Vagina (tissue), 2 donors: ENCODE results near the gene ST6GALNAC5. TPM values are rescaled to one million over a fixed set of nuclear protein-coding genes. Genes with fewer than 3 reads are reported as not detected.

ENCODE experiments used
- DNase-seq, 2 donors: peaks; one replicate each; pipeline ENCODE4 v3.0.0-alpha.2; 2017; ENCODE audit errors: extremely low spot score in 2 of 2
- H3K27ac ChIP-seq: fragments of 200-600 bp; sonication (generic); one replicate; pipeline ENCODE4 v1.5.1; 2019
- H3K27me3 ChIP-seq: fragments of 200-600 bp; sonication (generic); one replicate; pipeline ENCODE4 v1.5.1; 2019
- H3K36me3 ChIP-seq, 2 donors: fragments of 200-600 bp; sonication (generic); one replicate each; pipeline ENCODE4 v1.5.1; 2017 to 2019
- H3K4me1 ChIP-seq: fragments of 200-600 bp; sonication (generic); one replicate; pipeline ENCODE4 v1.5.1; 2019
- H3K4me3 ChIP-seq, 2 donors: fragments of 200-600 bp; sonication (generic); 1 replicate in 1 of 2; 2 replicates in 1 of 2; pipeline ENCODE4 v1.5.1; 2016 to 2019
- H3K9me3 ChIP-seq: fragments of 200-600 bp; sonication (generic); one replicate; pipeline ENCODE4 v1.5.1; 2019
- CTCF ChIP-seq, 3 experiments: fragments of 450-650 bp in 2 of 3; fragments of 200-600 bp in 1 of 3; sonication (generic) in 1 of 3; IDR thresholded peaks; one replicate each; pipeline ENCODE4 v1.5.1; 2017 to 2019; ENCODE audit warnings: antibody characterized with exemption in 3 of 3, mild to moderate bottlenecking in 2 of 3, moderate library complexity in 2 of 3
- POLR2A ChIP-seq, 2 donors: fragments of 450-650 bp; IDR thresholded peaks; one replicate each; pipeline ENCODE4 v1.6.1; 2017; ENCODE audit warnings: antibody characterized with exemption in 2 of 2, mild to moderate bottlenecking in 2 of 2, moderate library complexity in 2 of 2
- POLR2AphosphoS5 ChIP-seq, 2 donors: sonication (generic); formaldehyde crosslinking; IDR thresholded peaks; one replicate each; pipeline ENCODE4 v1.9.0; 2017; ENCODE audit warnings: antibody characterized with exemption in 2 of 2, mild to moderate bottlenecking in 2 of 2, low read depth in 1 of 2; ENCODE audit not compliant: insufficient read depth in 1 of 2
- intact Hi-C: fragments of 100-400 bp; cut with DNase I; formaldehyde crosslinking; loops from one replicate; pipeline ENCODE4 v1.15.1; 2023
- total RNA-seq: library from RNA; depleted of rRNA; stranded (reverse); fragments of >200 nt; gene quantifications from one replicate; pipeline ENCODE4 v1.2.3, GENCODE V29; 2016

ST6GALNAC5 gene
- total RNA-seq, 1 donor from 2014 or later = 9.6 TPM

- Histone ChIP-seq H3K9me3 (no peaks in the 10 kb centered on the region), H3K27ac (no peak overlapping the region), H3K27me3 (no peaks in the 10 kb centered on the region), H3K4me1 (peaks cover 7% of the 10 kb centered on the region), H3K4me3 (no peak overlapping the region), H3K36me3 (no peaks in the 10 kb centered on the region)
- no peak for DNase-seq
- TF ChIP-seq POLR2A (IDR thresholded peaks at IDR 0.05) = no peak
- TF ChIP-seq CTCF (IDR thresholded peaks at IDR 0.05) = no peak
- TF ChIP-seq POLR2AphosphoS5 (IDR thresholded peaks at IDR 0.05; ENCODE audit: insufficient read depth in 1 of 2, low read depth in 1 of 2) = no peak
- intact Hi-C loops = no loop called here
Observed at GRCh38 chr1:77031106-77031662, 163.9 kb downstream of the ST6GALNAC5 start.

GRCh38 chr1:77036560-77036959 lies 169.3 kb downstream of the ST6GALNAC5 start:
- H3K27ac ChIP-seq = no peak overlapping the region
- H3K9me3 ChIP-seq = no peaks in the 10 kb centered on the region
- intact Hi-C loops = no loop called here
- no peak for DNase-seq
- TF ChIP-seq POLR2AphosphoS5 (IDR thresholded peaks at IDR 0.05; ENCODE audit: insufficient read depth in 1 of 2, low read depth in 1 of 2) (no peak), CTCF (IDR thresholded peaks at IDR 0.05) (no peak), POLR2A (IDR thresholded peaks at IDR 0.05) (no peak)
- H3K27me3 ChIP-seq = no peaks in the 10 kb centered on the region
- no peaks in the 10 kb centered on the region for H3K36me3 ChIP-seq
- H3K4me1 ChIP-seq = peaks cover 6% of the 10 kb centered on the region
- H3K4me3 ChIP-seq = no peak overlapping the region

GRCh38 chr1:77037038-77037437 lies 169.8 kb downstream of the ST6GALNAC5 start:
- Histone ChIP-seq H3K4me3 (no peak overlapping the region), H3K36me3 (no peaks in the 10 kb centered on the region), H3K27me3 (no peaks in the 10 kb centered on the region), H3K27ac (no peak overlapping the region), H3K4me1 (peaks cover 6% of the 10 kb centered on the region), H3K9me3 (no peaks in the 10 kb centered on the region)
- no peak for TF ChIP-seq CTCF (IDR thresholded peaks at IDR 0.05)
- no peak for TF ChIP-seq POLR2AphosphoS5 (IDR thresholded peaks at IDR 0.05; ENCODE audit: insufficient read depth in 1 of 2, low read depth in 1 of 2)
- TF ChIP-seq POLR2A (IDR thresholded peaks at IDR 0.05) = no peak
- intact Hi-C loops = no loop called here
- no peak for DNase-seq

GRCh38 chr1:77038000-77038399 lies 170.7 kb downstream of the ST6GALNAC5 start:
- no peaks in the 10 kb centered on the region for H3K36me3 ChIP-seq
- H3K9me3 ChIP-seq = no peaks in the 10 kb centered on the region
- H3K27me3 ChIP-seq = no peaks in the 10 kb centered on the region
- H3K27ac ChIP-seq = no peak overlapping the region
- TF ChIP-seq POLR2AphosphoS5 (IDR thresholded peaks at IDR 0.05; ENCODE audit: insufficient read depth in 1 of 2, low read depth in 1 of 2) (no peak), POLR2A (IDR thresholded peaks at IDR 0.05) (no peak), CTCF (IDR thresholded peaks at IDR 0.05) (no peak)
- no peak overlapping the region for H3K4me3 ChIP-seq
- peaks cover 6% of the 10 kb centered on the region for H3K4me1 ChIP-seq
- intact Hi-C loops = no loop called here
- DNase-seq = no peak

- peaks cover 6% of the 10 kb centered on the region for H3K4me1 ChIP-seq
- H3K9me3 ChIP-seq = no peaks in the 10 kb centered on the region
- DNase-seq = no peak
- intact Hi-C loops = no loop called here
- H3K36me3 ChIP-seq = no peaks in the 10 kb centered on the region
- no peaks in the 10 kb centered on the region for H3K27me3 ChIP-seq
- H3K27ac ChIP-seq = peak overlapping the region; percentile 58
- TF ChIP-seq POLR2A (IDR thresholded peaks at IDR 0.05) = no peak
- no peak for TF ChIP-seq CTCF (IDR thresholded peaks at IDR 0.05)
- no peak for TF ChIP-seq POLR2AphosphoS5 (IDR thresholded peaks at IDR 0.05; ENCODE audit: insufficient read depth in 1 of 2, low read depth in 1 of 2)
- H3K4me3 ChIP-seq = no peak overlapping the region
Observed at GRCh38 chr1:77039111-77039510, 171.8 kb downstream of the ST6GALNAC5 start.
